CD14-positive monocyte (primary cell): ENCODE results near the gene MBNL2. TPM values are rescaled to one million over a fixed set of nuclear protein-coding genes. Genes with fewer than 3 reads are reported as not detected.

Source experiments
- DNase-seq, 3 donors: peaks; one replicate each; pipeline ENCODE4 v3.0.0-alpha.2; 2011 to 2022
- H2AFZ ChIP-seq: 2 replicates; pipeline ENCODE4 v1.6.0; 2012; ENCODE audit warnings: mild to moderate bottlenecking, low read depth, low read length, inconsistent platforms; ENCODE audit not compliant: insufficient read depth, poor library complexity, severe bottlenecking
- H3K27ac ChIP-seq, 2 donors: 1 replicate in 1 of 2; 2 replicates in 1 of 2; pipeline ENCODE4 v1.5.1; 2012 to 2013; ENCODE audit warnings: low read length in 2 of 2, control low read depth in 1 of 2, inconsistent platforms in 1 of 2, low read depth in 1 of 2, mild to moderate bottlenecking in 1 of 2
- H3K27me3 ChIP-seq, 2 donors: one replicate each; pipeline versions ENCODE4 v1.6.0 to v1.6.1; 2011 to 2013; ENCODE audit warnings: low read length in 2 of 2; ENCODE audit not compliant: control insufficient read depth in 2 of 2, insufficient read depth in 2 of 2
- H3K36me3 ChIP-seq, 2 donors: replicated peaks in 1 of 2; 1 replicate in 1 of 2; 2 replicates in 1 of 2; pipeline versions ENCODE4 v1.5.1 to v1.6.1; 2012 to 2013; ENCODE audit warnings: low read length in 2 of 2, control low read depth in 1 of 2, inconsistent platforms in 1 of 2, mild to moderate bottlenecking in 1 of 2; ENCODE audit not compliant: insufficient read depth in 2 of 2, control insufficient read depth in 1 of 2
- H3K4me1 ChIP-seq, 2 donors: 1 replicate in 1 of 2; 2 replicates in 1 of 2; pipeline versions ENCODE4 v1.5.1 to v1.6.1; 2012 to 2013; ENCODE audit warnings: low read length in 2 of 2, control low read depth in 1 of 2, inconsistent platforms in 1 of 2, mild to moderate bottlenecking in 1 of 2, moderate library complexity in 1 of 2; ENCODE audit not compliant: insufficient read depth in 2 of 2, control insufficient read depth in 1 of 2
- H3K4me2 ChIP-seq: replicated peaks from 2 replicates; pipeline ENCODE3; 2012; ENCODE audit warnings: low read length, moderate library complexity, mild to moderate bottlenecking; ENCODE audit not compliant: poor library complexity, severe bottlenecking; ENCODE audit errors: extremely low read depth
- H3K4me3 ChIP-seq, 3 experiments: fragments of 200-600 bp in 1 of 3; sonication (generic) in 1 of 3; replicated peaks in 1 of 3; 1 replicate in 2 of 3; 2 replicates in 1 of 3; pipeline ENCODE4 v1.5.1; 2011 to 2013; ENCODE audit warnings: low read length in 3 of 3, mild to moderate bottlenecking in 3 of 3, control low read depth in 2 of 3, low read depth in 2 of 3, inconsistent platforms in 1 of 3, moderate library complexity in 1 of 3
- H3K79me2 ChIP-seq: 2 replicates; pipeline ENCODE4 v1.6.0; 2012; ENCODE audit warnings: mild to moderate bottlenecking, control low read depth, inconsistent platforms, low read length, moderate library complexity; ENCODE audit not compliant: insufficient read depth
- H3K9ac ChIP-seq: 2 replicates; pipeline ENCODE4 v1.6.0; 2017; ENCODE audit warnings: low read length, mild to moderate bottlenecking; ENCODE audit not compliant: insufficient read depth, poor library complexity, severe bottlenecking
- H3K9me3 ChIP-seq, 2 donors: replicated peaks in 1 of 2; 1 replicate in 1 of 2; 2 replicates in 1 of 2; pipeline versions ENCODE4 v1.5.1 to v1.6.1; 2012 to 2013; ENCODE audit warnings: low read length in 2 of 2, control low read depth in 1 of 2; ENCODE audit not compliant: control insufficient read depth in 1 of 2, insufficient read depth in 1 of 2
- H4K20me1 ChIP-seq: 2 replicates; pipeline ENCODE4 v1.6.0; 2012; ENCODE audit warnings: mild to moderate bottlenecking, low read length, control low read depth, moderate library complexity; ENCODE audit not compliant: insufficient read depth
- H3K27ac Mint-ChIP-seq, 7 donors: one replicate each; pipeline ENCODE4 v1.8.0; 2020; ENCODE audit warnings: mild to moderate bottlenecking in 7 of 7, mixed read lengths in 7 of 7, moderate library complexity in 6 of 7, inconsistent platforms in 2 of 7
- H3K27me3 Mint-ChIP-seq, 3 donors: one replicate each; pipeline ENCODE4 v1.8.0; 2021 to 2022; ENCODE audit warnings: low read depth in 3 of 3, mild to moderate bottlenecking in 3 of 3, mixed read lengths in 3 of 3, moderate library complexity in 3 of 3, inconsistent platforms in 1 of 3
- H3K36me3 Mint-ChIP-seq, 2 donors: one replicate each; pipeline ENCODE4 v1.8.0; 2020; ENCODE audit warnings: mixed read lengths in 2 of 2, inconsistent platforms in 1 of 2, mild to moderate bottlenecking in 1 of 2
- H3K4me1 Mint-ChIP-seq: one replicate; pipeline ENCODE4 v1.8.0; 2020; ENCODE audit warnings: mild to moderate bottlenecking, mixed read lengths
- H3K4me3 Mint-ChIP-seq, 2 donors: one replicate each; pipeline ENCODE4 v1.8.0; 2020; ENCODE audit warnings: mild to moderate bottlenecking in 2 of 2, mixed read lengths in 2 of 2, moderate library complexity in 1 of 2
- H3K9me3 Mint-ChIP-seq, 7 donors: one replicate each; pipeline ENCODE4 v1.8.0; 2020 to 2022; ENCODE audit warnings: mixed read lengths in 7 of 7, mild to moderate bottlenecking in 6 of 7, moderate library complexity in 6 of 7, inconsistent platforms in 2 of 7
- WGBS: methylation state at CpG from one replicate; pipeline ENCODE4 v1.1.5; 2013; ENCODE audit warnings: missing lambda C conversion rate; ENCODE audit not compliant: insufficient coverage; 5-methylcytosine and 5-hydroxymethylcytosine counted together
- intact Hi-C, 2 donors: fragments of 100-400 bp; cut with micrococcal nuclease; formaldehyde crosslinking; loops; one replicate each; pipeline versions ENCODE4 v1.15.0 to v1.15.1; 2023
- polyA plus RNA-seq, 3 donors: library from polyadenylated mRNA; depleted of rRNA in 1 of 3; unstranded in 2 of 3; stranded (reverse) in 1 of 3; fragments of 300-500 nt in 2 of 3; fragments of >200 nt in 1 of 3; fragmentation: Illumina TruSeq in 2 of 3; gene quantifications; 1 replicate in 2 of 3; 2 replicates in 1 of 3; pipeline ENCODE4 v1.2.3, GENCODE V29; 2012 to 2021
- TF ChIP-seq, protein P1 (sequence below): fragments of 200-600 bp; IDR thresholded peaks from one replicate; pipeline ENCODE4 v1.8.0; 2022; ENCODE audit warnings: antibody characterized with exemption, mild to moderate bottlenecking

MBNL2 gene
- polyA plus RNA-seq, 3 donors, result 8.5 to 15.5 (median 13.4) TPM

GRCh38 chr13:97250560-97250959 is 28.4 kb downstream of the MBNL2 start:
- Histone ChIP-seq H3K4me3 (no peak overlapping the region), H3K79me2 (peaks cover 67% of the 10 kb centered on the region), H2AFZ (no peak overlapping the region), H3K36me3 (no peaks in the 10 kb centered on the region), H4K20me1 (peaks cover 90% of the 10 kb centered on the region), H3K4me2 (no peak overlapping the region), H3K4me1 (no peaks in the 10 kb centered on the region), H3K27ac (no peak overlapping the region), H3K9me3 (no peaks in the 10 kb centered on the region), H3K9ac (no peak overlapping the region), H3K27me3 (no peaks in the 10 kb centered on the region)
- H3K27me3 Mint-ChIP-seq, result peaks cover 0 to 2% (median 0%) of the 10 kb centered on the region in 3 donors
- H3K36me3 Mint-ChIP-seq, result peaks cover 2 to 10% of the 10 kb centered on the region in 2 donors
- peaks cover 0 to 2% (median 0%) of the 10 kb centered on the region in 7 donors for H3K9me3 Mint-ChIP-seq
- no peaks in the 10 kb centered on the region for H3K4me1 Mint-ChIP-seq
- TF ChIP-seq, protein P1, sequence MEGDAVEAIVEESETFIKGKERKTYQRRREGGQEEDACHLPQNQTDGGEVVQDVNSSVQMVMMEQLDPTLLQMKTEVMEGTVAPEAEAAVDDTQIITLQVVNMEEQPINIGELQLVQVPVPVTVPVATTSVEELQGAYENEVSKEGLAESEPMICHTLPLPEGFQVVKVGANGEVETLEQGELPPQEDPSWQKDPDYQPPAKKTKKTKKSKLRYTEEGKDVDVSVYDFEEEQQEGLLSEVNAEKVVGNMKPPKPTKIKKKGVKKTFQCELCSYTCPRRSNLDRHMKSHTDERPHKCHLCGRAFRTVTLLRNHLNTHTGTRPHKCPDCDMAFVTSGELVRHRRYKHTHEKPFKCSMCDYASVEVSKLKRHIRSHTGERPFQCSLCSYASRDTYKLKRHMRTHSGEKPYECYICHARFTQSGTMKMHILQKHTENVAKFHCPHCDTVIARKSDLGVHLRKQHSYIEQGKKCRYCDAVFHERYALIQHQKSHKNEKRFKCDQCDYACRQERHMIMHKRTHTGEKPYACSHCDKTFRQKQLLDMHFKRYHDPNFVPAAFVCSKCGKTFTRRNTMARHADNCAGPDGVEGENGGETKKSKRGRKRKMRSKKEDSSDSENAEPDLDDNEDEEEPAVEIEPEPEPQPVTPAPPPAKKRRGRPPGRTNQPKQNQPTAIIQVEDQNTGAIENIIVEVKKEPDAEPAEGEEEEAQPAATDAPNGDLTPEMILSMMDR, result no peak
- DNase-seq, result no peak
- no peak overlapping the region for H3K4me3 Mint-ChIP-seq
- intact Hi-C loops, result no loop called here
- H3K27ac Mint-ChIP-seq, result no peak overlapping the region

DNA sequence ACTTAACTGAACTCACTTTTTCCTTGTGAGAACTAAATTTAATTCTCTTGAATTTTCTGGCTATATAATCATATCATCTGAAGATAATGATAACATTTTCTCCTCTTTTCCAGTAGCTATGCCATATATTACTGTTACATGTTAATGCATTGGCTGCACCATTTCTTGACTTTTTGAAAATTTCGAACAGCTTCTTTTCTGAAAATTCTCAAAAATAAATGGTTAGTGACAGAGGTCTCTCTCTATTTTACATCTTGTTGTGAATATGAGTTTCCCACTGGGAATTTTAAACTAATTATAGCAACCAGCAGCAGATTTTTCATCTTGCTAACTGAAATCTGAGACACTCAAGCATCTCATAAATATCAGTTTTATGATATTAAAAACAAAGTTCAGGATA is 30.6 kb downstream of the MBNL2 start:
- no peak for DNase-seq
- peaks cover 4 to 11% of the 10 kb centered on the region in 2 donors for H3K36me3 Mint-ChIP-seq
- no peak overlapping the region for H3K27ac Mint-ChIP-seq
- no peak overlapping the region for H3K4me3 Mint-ChIP-seq
- no peak overlapping the region for H3K9ac ChIP-seq
- no peaks in the 10 kb centered on the region for H3K27me3 ChIP-seq
- no peak overlapping the region for H3K4me2 ChIP-seq
- no peaks in the 10 kb centered on the region for H3K9me3 ChIP-seq
- H3K4me1 ChIP-seq, result peaks cover 3 to 7% of the 10 kb centered on the region in 2 donors
- peaks cover 0 to 2% (median 0%) of the 10 kb centered on the region in 7 donors for H3K9me3 Mint-ChIP-seq
- no peaks in the 10 kb centered on the region for H3K36me3 ChIP-seq
- peaks cover 8% of the 10 kb centered on the region for H3K4me1 Mint-ChIP-seq
- no peak overlapping the region for H3K4me3 ChIP-seq
- no peak overlapping the region for H3K27ac ChIP-seq
- H4K20me1 ChIP-seq, result peaks cover 89% of the 10 kb centered on the region
- H2AFZ ChIP-seq, result no peak overlapping the region
- intact Hi-C loops, result no loop called here
- WGBS, result no CpG with 5 or more reads among the region's 1 CpG
- H3K27me3 Mint-ChIP-seq, result peaks cover 0 to 2% (median 0%) of the 10 kb centered on the region in 3 donors
- TF ChIP-seq, protein P1, result no peak
- peaks cover 59% of the 10 kb centered on the region for H3K79me2 ChIP-seq
